ENCODE results near the gene EMX2. TPM values are rescaled to one million over a fixed set of nuclear protein-coding genes. Genes with fewer than 3 reads are reported as not detected.

Gene EMX2
- total RNA-seq, 1 donor from 2014 or later: 0.74 TPM

DNA sequence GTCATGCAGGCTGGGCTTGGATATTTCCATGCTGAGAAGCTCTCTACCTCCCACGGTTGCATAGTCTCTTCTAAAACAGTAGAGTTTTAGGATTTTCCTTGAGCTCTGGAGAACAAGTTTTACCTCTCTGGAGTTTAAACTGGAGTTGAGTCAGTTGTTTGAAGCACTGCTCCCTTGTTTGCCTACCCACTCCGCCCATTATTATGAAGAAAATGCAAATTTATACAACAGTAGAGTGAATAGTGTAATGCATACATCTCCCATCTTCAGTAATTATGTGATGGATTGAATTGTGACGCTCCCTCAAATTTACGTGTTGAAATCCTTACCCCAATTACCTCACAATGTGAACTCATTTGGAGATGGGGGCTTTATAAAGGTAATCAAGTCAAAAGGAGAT, 17.2 kb downstream of the EMX2 start:
- Histone ChIP-seq H3K4me1 (no peaks in the 10 kb centered on the region), H3K27me3 (no peaks in the 10 kb centered on the region), H3K9me3 (no peaks in the 10 kb centered on the region), H3K36me3 (no peaks in the 10 kb centered on the region), H3K4me3 (no peak overlapping the region), H3K27ac (no peak overlapping the region)
- no peak for DNase-seq (ENCODE audit: extremely low spot score in 2 of 2)
- intact Hi-C loops (cut with DNase I): no loop called here
- TF ChIP-seq, protein P1, sequence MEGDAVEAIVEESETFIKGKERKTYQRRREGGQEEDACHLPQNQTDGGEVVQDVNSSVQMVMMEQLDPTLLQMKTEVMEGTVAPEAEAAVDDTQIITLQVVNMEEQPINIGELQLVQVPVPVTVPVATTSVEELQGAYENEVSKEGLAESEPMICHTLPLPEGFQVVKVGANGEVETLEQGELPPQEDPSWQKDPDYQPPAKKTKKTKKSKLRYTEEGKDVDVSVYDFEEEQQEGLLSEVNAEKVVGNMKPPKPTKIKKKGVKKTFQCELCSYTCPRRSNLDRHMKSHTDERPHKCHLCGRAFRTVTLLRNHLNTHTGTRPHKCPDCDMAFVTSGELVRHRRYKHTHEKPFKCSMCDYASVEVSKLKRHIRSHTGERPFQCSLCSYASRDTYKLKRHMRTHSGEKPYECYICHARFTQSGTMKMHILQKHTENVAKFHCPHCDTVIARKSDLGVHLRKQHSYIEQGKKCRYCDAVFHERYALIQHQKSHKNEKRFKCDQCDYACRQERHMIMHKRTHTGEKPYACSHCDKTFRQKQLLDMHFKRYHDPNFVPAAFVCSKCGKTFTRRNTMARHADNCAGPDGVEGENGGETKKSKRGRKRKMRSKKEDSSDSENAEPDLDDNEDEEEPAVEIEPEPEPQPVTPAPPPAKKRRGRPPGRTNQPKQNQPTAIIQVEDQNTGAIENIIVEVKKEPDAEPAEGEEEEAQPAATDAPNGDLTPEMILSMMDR (IDR thresholded peaks at IDR 0.05): no peak
- TF ChIP-seq POLR2AphosphoS5 (IDR thresholded peaks at IDR 0.05; ENCODE audit: insufficient read depth in 1 of 2, low read depth in 1 of 2): no peak

DNA sequence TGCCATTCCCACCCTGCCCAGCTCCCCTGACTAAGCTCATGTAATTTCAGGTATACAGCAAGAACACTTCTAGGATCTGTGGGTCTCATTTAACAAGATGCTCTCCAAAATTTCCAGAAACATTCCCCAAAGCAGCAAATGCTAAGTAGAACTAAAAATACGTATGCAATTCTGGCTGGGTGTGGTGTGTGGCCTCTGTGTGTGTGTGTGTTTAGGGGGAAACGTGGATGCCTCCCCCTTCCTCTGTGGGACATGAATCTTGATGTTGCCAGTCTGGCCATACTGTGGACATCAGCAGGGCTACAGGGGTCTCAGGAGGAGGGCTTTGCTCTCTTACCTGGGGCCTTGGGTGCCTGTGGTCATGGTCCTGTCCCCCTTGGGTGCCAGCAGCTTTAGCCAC, 18.4 kb downstream of the EMX2 start:
- H3K4me1 ChIP-seq: no peaks in the 10 kb centered on the region
- TF ChIP-seq POLR2AphosphoS5 (IDR thresholded peaks at IDR 0.05; ENCODE audit: insufficient read depth in 1 of 2, low read depth in 1 of 2): no peak
- TF ChIP-seq, protein P1 (IDR thresholded peaks at IDR 0.05): no peak
- no peak for TF ChIP-seq POLR2A (IDR thresholded peaks at IDR 0.05)
- intact Hi-C loops (cut with DNase I): no loop called here
- H3K4me3 ChIP-seq: no peak overlapping the region
- H3K27me3 ChIP-seq: no peaks in the 10 kb centered on the region
- no peak for DNase-seq (ENCODE audit: extremely low spot score in 2 of 2)
- H3K27ac ChIP-seq: no peak overlapping the region
- no peaks in the 10 kb centered on the region for H3K36me3 ChIP-seq
- H3K9me3 ChIP-seq: no peaks in the 10 kb centered on the region

DNA sequence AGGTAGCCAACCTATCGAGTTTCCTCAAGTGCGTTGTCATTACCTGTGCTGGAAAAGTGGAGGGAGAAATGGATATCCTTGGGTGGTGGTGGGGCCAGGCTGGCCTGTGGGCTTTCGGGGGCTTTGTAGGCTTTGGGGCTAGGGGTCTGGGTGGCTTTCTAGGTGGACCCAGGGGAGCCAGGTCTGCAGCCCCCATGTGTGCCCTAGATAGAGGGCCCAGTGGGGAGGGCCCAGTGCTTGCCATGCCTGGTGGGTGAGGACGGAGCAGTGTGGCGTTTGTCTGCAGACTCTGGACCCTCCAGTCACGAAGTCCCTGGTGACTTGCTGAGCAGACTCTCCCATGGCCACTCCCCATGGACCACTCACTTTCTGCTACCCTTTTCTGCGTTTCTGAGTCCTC, 19.7 kb downstream of the EMX2 start:
- no peaks in the 10 kb centered on the region for H3K27me3 ChIP-seq
- TF ChIP-seq POLR2A (IDR thresholded peaks at IDR 0.05): no peak
- TF ChIP-seq, protein P1 (IDR thresholded peaks at IDR 0.05): no peak
- TF ChIP-seq POLR2AphosphoS5 (IDR thresholded peaks at IDR 0.05; ENCODE audit: insufficient read depth in 1 of 2, low read depth in 1 of 2): no peak
- intact Hi-C loops (cut with DNase I): no loop called here

DNA sequence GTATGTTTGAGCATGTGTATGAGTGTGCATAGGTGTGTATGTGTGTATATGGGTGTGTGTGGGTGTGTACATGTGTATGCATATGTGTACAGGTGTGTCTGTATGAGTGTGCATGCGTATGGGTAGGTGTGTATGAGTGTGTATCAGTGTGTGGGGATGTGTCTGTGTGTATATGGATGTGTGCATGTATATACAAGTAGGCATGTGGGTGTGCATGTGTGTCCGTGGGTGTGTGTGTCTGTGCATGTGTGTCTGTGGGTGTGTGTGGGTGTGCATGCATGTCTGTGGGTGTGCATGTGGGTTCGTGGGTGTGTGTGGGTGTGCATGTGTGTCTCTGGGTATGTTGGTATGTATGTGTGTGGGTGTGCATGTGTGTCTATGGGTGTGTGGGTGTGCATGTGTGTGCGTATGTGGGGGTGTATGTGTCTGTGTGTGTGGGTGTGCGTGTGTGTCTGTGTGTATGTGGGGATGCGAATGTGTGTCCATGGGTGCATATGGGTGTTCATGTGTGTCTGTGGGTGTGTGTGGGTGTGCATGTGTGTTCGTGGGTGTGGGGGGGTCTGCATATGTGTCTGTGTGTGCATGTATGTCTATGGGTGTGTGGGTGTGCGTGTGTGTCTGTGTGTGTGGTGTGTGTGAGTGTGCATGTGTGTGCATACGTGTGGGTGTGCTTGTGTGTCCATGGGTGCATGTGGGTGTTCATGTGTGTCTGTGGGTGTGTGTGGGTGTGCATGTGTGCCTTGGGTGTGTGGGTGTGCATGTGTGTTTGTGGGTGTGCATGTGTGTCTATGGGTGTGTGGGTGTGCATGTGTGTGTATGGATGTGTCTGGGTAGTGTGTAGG, 20.6 kb downstream of the EMX2 start:
- Histone ChIP-seq H3K27me3 (no peaks in the 10 kb centered on the region), H3K4me1 (no peaks in the 10 kb centered on the region), H3K27ac (no peak overlapping the region), H3K9me3 (no peaks in the 10 kb centered on the region), H3K36me3 (no peaks in the 10 kb centered on the region), H3K4me3 (no peak overlapping the region)
- intact Hi-C loops (cut with DNase I): no loop called here
- TF ChIP-seq POLR2A (IDR thresholded peaks at IDR 0.05): no peak
- TF ChIP-seq, protein P1 (IDR thresholded peaks at IDR 0.05): no peak
- no peak for TF ChIP-seq POLR2AphosphoS5 (IDR thresholded peaks at IDR 0.05; ENCODE audit: insufficient read depth in 1 of 2, low read depth in 1 of 2)
- DNase-seq (ENCODE audit: extremely low spot score in 2 of 2): no peak

More for the DNA sequence above, 19.7 kb downstream of the EMX2 start:
- no peak for DNase-seq (ENCODE audit: extremely low spot score in 2 of 2)
- Histone ChIP-seq H3K36me3 (no peaks in the 10 kb centered on the region), H3K9me3 (no peaks in the 10 kb centered on the region), H3K27ac (no peak overlapping the region), H3K4me3 (no peak overlapping the region), H3K4me1 (no peaks in the 10 kb centered on the region)

DNA sequence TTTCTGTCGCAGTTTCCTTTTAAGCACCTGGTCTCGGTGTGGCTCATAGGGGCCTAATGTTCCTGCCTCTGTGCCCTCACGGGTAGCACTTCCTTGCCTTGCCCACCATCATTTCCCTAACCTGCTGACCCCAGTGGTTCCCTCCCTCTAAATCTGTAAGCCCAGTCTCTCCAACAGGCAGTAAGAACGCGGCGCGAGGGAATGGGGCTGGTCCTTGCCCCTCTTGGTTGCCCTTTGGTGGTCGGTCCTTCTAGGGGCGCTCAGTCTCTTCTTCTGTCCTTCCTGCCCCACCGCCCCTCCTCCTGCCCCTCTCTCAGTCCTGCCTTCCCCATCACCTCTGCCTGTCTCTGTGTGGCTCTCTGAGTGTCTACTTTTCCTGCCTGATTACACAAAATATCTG, 21.2 kb downstream of the EMX2 start:
- intact Hi-C loops (cut with DNase I): no loop called here
- DNase-seq (ENCODE audit: extremely low spot score in 2 of 2): no peak
- TF ChIP-seq POLR2A (IDR thresholded peaks at IDR 0.05) (no peak), POLR2AphosphoS5 (IDR thresholded peaks at IDR 0.05; ENCODE audit: insufficient read depth in 1 of 2, low read depth in 1 of 2) (no peak)
- TF ChIP-seq, protein P1 (IDR thresholded peaks at IDR 0.05): no peak
- no peak overlapping the region for H3K4me3 ChIP-seq
- no peaks in the 10 kb centered on the region for H3K36me3 ChIP-seq
- H3K4me1 ChIP-seq: no peaks in the 10 kb centered on the region
- no peaks in the 10 kb centered on the region for H3K9me3 ChIP-seq
- H3K27me3 ChIP-seq: no peaks in the 10 kb centered on the region
- no peak overlapping the region for H3K27ac ChIP-seq

Measured in vagina (tissue), 2 donors.